Parathyroid adenoma (tissue), 2 donors: Measurements from ENCODE around the gene P2RX1.

Source experiments
- H2AFZ ChIP-seq: fragments of 300-600 bp; sonication (generic); one replicate; pipeline ENCODE4 v1.7.0; 2017; ENCODE audit warnings: antibody characterized with exemption, mild to moderate bottlenecking
- H3K27ac ChIP-seq: fragments of 300-600 bp; sonication (generic); one replicate; pipeline ENCODE4 v1.7.0; 2017
- H3K27me3 ChIP-seq: fragments of 300-600 bp; sonication (generic); one replicate; pipeline ENCODE4 v1.7.0; 2017; ENCODE audit warnings: low read length; ENCODE audit not compliant: control insufficient read depth, insufficient read depth
- H3K36me3 ChIP-seq: fragments of 300-600 bp; sonication (generic); one replicate; pipeline ENCODE4 v1.7.0; 2017; ENCODE audit warnings: low read length; ENCODE audit not compliant: control insufficient read depth, insufficient read depth
- H3K4me1 ChIP-seq: fragments of 300-600 bp; sonication (generic); one replicate; pipeline ENCODE4 v1.7.0; 2017; ENCODE audit warnings: control low read depth
- H3K4me2 ChIP-seq: fragments of 300-600 bp; sonication (generic); one replicate; pipeline ENCODE4 v1.7.0; 2017; ENCODE audit warnings: low read length
- H3K4me3 ChIP-seq: fragments of 300-600 bp; sonication (generic); one replicate; pipeline ENCODE4 v1.7.0; 2017; ENCODE audit warnings: low read depth, low read length
- H3K79me2 ChIP-seq: fragments of 300-600 bp; sonication (generic); one replicate; pipeline ENCODE4 v1.7.0; 2017; ENCODE audit warnings: control low read depth
- H3K9ac ChIP-seq: fragments of 300-600 bp; sonication (generic); one replicate; pipeline ENCODE4 v1.7.0; 2017; ENCODE audit warnings: mild to moderate bottlenecking
- H3K9me3 ChIP-seq: fragments of 300-600 bp; sonication (generic); one replicate; pipeline ENCODE4 v1.7.0; 2017; ENCODE audit warnings: low read length; ENCODE audit not compliant: control insufficient read depth
- TF ChIP-seq, protein P1 (sequence below): fragments of 300-600 bp; sonication (generic); IDR thresholded peaks from one replicate; pipeline ENCODE4 v1.7.0; 2017; ENCODE audit warnings: antibody characterized with exemption, mild to moderate bottlenecking
- donor health status: primary hyperparathyroidism.

P2RX1 gene

DNA sequence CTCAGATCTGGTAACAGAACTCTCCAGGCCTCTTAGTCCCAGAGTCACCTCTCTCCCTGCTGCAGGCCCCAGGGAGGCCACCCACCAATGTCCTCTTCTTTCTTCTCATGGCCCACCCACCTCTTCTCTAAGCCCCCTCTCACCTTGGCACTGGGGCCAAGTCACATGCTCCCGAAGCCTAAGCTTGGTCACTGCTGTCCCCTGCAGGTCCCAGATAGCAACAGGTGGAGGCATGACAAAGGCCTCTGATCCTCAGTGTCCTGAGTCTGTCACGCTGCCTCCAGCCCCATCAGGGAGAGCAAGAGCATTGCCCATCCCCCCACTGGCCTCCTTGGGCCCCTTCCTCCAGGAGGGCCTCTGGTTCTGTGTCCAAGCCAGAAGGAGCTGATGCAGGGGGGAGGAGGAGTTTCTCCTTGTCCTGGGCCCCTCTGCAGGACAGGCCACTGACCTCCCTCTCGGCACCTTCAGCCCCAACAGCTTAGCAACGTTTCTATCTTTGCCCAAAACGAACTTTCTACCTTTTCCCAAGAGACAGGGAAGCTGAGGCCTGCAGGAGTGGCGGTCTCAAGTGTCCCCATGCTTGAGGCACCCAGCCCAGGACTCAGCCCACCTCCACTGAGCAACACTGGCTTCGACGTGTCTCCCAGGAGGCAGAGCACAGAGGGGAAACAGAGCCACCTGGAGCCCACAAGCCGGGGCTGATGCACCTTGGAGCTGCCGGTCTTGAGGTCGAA is 8.6 kb downstream of the P2RX1 start:
- H2AFZ ChIP-seq: no peak overlapping the region
- H3K9me3 ChIP-seq: no peaks in the 10 kb centered on the region
- no peaks in the 10 kb centered on the region for H3K79me2 ChIP-seq
- H3K36me3 ChIP-seq: no peaks in the 10 kb centered on the region
- no peaks in the 10 kb centered on the region for H3K4me1 ChIP-seq
- TF ChIP-seq, protein P1, sequence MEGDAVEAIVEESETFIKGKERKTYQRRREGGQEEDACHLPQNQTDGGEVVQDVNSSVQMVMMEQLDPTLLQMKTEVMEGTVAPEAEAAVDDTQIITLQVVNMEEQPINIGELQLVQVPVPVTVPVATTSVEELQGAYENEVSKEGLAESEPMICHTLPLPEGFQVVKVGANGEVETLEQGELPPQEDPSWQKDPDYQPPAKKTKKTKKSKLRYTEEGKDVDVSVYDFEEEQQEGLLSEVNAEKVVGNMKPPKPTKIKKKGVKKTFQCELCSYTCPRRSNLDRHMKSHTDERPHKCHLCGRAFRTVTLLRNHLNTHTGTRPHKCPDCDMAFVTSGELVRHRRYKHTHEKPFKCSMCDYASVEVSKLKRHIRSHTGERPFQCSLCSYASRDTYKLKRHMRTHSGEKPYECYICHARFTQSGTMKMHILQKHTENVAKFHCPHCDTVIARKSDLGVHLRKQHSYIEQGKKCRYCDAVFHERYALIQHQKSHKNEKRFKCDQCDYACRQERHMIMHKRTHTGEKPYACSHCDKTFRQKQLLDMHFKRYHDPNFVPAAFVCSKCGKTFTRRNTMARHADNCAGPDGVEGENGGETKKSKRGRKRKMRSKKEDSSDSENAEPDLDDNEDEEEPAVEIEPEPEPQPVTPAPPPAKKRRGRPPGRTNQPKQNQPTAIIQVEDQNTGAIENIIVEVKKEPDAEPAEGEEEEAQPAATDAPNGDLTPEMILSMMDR: no peak
- H3K27ac ChIP-seq: no peak overlapping the region
- no peak overlapping the region for H3K9ac ChIP-seq
- H3K4me3 ChIP-seq: no peak overlapping the region
- no peaks in the 10 kb centered on the region for H3K27me3 ChIP-seq
- no peak overlapping the region for H3K4me2 ChIP-seq

DNA sequence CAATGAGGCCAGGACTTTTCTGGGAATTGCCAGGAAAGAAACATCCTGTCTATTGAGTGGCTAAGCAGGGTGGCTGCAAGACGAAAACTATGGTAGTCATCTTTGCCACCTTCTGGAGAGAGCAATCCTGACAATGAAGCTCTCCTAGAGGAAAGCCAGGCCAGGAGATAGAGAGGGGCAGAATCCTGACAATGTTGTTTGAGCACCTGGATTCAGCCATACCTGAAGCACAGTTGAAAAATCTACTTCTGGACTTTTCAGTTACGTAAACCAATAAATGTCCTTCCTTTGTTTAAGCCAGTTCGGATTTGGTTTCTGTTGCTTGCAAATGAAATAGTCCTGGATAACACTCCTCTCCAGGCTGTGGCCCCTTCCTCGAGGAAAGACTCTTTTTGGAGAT is 9.4 kb downstream of the P2RX1 start:
- Histone ChIP-seq H3K4me2 (no peak overlapping the region), H3K4me3 (no peak overlapping the region), H3K27me3 (no peaks in the 10 kb centered on the region), H3K4me1 (no peaks in the 10 kb centered on the region), H3K9ac (no peak overlapping the region), H2AFZ (no peak overlapping the region), H3K79me2 (no peaks in the 10 kb centered on the region), H3K36me3 (no peaks in the 10 kb centered on the region), H3K9me3 (no peaks in the 10 kb centered on the region), H3K27ac (no peak overlapping the region)
- TF ChIP-seq, protein P1: no peak

DNA sequence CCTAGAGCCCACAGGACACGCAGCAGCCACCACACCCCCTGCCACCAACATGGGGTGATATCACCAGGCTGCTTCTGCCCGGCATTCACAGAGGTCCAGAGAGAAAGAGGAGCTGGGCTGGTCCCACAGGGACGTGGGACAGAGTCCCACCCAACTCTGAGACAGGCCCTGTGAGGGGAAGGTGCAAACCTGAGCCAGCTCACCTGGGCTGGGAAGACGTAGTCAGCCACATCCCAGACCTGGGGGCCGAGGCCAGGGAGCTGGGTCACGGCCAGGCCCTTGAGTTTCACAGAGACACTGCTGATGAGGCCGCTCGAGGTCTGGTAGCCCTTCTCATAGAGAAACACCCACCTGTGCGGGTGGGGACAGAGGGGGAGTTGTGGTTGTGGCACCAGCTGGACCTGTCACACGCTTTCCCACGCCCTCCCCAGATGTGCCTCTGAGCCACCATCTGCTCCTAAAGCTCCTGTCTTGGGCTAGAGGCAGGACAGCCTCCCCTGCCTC is 11.2 kb downstream of the P2RX1 start:
- no peak overlapping the region for H3K27ac ChIP-seq
- no peaks in the 10 kb centered on the region for H3K36me3 ChIP-seq

GRCh38 chr17:3904501-3904900 is 11.8 kb downstream of the P2RX1 start:
- Histone ChIP-seq H3K36me3 (no peaks in the 10 kb centered on the region), H3K9me3 (no peaks in the 10 kb centered on the region), H2AFZ (no peak overlapping the region), H3K79me2 (no peaks in the 10 kb centered on the region), H3K27me3 (no peaks in the 10 kb centered on the region), H3K4me2 (no peak overlapping the region), H3K27ac (no peak overlapping the region), H3K9ac (no peak overlapping the region), H3K4me1 (no peaks in the 10 kb centered on the region), H3K4me3 (no peak overlapping the region)
- TF ChIP-seq, protein P1: no peak

More for the DNA sequence above, 11.2 kb downstream of the P2RX1 start:
- H2AFZ ChIP-seq: no peak overlapping the region
- H3K79me2 ChIP-seq: no peaks in the 10 kb centered on the region
- no peaks in the 10 kb centered on the region for H3K27me3 ChIP-seq
- H3K4me1 ChIP-seq: no peaks in the 10 kb centered on the region
- TF ChIP-seq, protein P1: no peak
- no peak overlapping the region for H3K4me2 ChIP-seq
- H3K9ac ChIP-seq: no peak overlapping the region
- H3K9me3 ChIP-seq: no peaks in the 10 kb centered on the region
- no peak overlapping the region for H3K4me3 ChIP-seq

DNA sequence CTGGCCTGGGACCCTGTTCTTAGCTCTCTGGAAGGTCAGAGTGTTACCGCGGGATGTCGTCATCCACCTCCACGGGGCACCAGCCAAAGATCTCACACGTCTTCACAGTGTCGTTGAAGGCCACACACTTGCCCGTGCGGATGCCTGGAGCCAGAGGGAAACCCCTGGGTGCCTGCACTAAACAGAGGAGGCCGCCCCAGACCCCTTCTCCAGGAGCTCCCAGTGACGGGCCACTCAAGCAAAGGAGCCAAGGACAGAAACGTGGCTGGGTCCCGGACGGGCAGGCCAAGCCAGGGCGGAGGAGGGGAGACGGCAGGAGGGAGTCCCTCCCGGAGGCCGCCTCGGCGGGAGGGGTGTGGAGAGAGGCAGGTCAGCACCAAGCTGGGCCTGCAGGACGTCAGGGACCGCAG is 12.4 kb downstream of the P2RX1 start:
- H3K4me3 ChIP-seq: no peak overlapping the region
- no peaks in the 10 kb centered on the region for H3K27me3 ChIP-seq
- no peak overlapping the region for H3K9ac ChIP-seq
- H3K4me2 ChIP-seq: no peak overlapping the region
- H3K36me3 ChIP-seq: no peaks in the 10 kb centered on the region
- H3K79me2 ChIP-seq: no peaks in the 10 kb centered on the region
- no peak overlapping the region for H3K27ac ChIP-seq
- TF ChIP-seq, protein P1: no peak
- no peaks in the 10 kb centered on the region for H3K9me3 ChIP-seq
- H2AFZ ChIP-seq: no peak overlapping the region
- H3K4me1 ChIP-seq: no peaks in the 10 kb centered on the region
